NCI-H1048 (cell line): Measurements from ENCODE around the gene ANGEL1.

Source experiments
- DNase-seq: peaks from one replicate; lab custom pipeline; 2025; lab: John Stamatoyannopoulos, UW

The ANGEL1 gene

DNA sequence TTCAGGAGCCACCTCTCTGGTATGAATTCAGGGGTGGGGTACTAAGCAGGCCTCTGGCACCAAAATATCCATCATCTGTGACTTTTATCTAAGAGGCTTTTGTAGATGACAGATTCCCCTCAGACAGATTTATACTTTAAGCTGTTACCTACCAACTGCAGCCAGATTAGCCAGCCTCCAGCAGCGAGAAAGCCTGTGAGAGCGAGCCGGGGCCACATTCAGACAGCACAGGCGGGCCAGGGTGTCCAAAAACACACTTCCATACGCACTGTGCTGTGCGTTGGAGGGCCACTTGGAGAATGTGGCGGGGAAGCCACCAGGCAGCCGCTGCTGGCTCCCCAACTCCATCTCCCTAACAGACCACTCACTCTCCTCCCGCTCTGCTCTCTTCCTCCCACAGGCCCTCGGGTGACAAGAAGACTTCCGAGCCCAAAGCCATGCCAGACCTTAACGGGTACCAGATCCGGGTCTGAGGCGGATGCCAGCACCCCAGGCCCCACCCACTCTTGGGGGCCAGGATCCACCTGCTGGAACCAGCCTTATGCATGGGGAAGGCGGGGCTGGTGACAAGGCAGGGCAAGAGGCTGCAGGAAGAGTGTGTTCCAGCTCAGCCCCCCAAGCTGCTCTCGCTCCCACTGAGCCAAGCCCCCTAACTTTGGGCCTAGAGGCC, 34.0 kb downstream of the ANGEL1 start:
- DNase-seq = no peak

DNA sequence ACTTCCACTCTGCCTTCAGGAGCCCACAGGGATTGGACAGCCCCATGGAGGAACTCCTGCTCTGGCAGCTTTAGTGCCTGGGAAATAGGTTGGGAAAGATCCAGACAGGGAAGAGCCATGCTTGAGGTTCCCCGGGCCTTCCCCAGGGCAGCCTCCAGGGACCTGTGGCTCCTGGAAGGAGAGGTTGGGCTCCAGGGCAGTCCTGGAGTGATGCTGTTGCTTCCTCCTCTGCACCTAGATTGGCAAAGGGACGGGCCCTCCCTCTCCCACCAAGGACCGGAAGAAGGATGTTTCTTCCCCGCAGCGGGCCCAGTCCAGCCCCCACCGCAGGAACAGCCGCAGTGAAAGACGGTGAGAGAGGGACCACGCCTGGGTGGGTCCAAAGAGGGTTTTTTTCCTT, 35.0 kb downstream of the ANGEL1 start:
- DNase-seq = no peak

DNA sequence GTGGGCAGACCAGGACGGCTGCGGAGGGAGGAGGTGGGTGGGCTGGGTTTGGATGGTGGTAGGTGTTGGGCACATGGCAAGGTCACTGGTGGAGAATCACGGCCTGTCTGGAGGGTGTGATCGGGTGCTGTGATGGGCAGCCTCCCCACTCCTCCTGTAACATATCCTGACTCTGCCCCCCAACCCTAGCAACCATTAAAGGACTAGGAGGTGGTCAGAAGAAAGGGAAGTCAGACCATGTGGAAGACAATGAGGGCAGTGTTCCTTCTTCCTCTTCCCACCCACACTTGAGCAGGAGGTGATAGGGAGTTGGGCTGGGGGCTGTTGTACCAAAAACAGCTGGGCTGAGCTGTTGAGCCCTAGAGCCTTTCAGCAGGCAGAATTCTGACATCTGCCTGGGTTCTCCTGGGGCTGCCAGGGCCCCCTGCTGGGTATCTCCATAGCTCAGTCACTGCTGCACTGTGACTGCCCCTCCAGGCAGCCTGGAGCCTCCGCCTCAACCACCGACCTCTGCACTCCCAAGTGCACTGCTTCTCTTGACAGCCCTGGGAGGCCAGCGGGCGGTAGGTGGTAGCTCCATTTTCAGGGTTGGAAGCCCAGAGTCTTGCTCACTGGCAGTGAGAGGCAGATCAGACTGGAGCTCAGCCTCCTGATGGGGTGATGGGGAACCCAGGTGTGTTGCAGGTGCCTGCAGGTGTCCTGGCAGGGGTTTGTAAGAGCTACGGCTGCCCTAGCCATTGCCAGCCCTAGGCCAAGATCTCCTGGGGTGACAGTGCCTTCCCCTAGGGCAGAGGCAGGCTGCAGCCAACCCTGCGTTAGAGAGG, 36.0 kb downstream of the ANGEL1 start:
- DNase-seq = no peak

DNA sequence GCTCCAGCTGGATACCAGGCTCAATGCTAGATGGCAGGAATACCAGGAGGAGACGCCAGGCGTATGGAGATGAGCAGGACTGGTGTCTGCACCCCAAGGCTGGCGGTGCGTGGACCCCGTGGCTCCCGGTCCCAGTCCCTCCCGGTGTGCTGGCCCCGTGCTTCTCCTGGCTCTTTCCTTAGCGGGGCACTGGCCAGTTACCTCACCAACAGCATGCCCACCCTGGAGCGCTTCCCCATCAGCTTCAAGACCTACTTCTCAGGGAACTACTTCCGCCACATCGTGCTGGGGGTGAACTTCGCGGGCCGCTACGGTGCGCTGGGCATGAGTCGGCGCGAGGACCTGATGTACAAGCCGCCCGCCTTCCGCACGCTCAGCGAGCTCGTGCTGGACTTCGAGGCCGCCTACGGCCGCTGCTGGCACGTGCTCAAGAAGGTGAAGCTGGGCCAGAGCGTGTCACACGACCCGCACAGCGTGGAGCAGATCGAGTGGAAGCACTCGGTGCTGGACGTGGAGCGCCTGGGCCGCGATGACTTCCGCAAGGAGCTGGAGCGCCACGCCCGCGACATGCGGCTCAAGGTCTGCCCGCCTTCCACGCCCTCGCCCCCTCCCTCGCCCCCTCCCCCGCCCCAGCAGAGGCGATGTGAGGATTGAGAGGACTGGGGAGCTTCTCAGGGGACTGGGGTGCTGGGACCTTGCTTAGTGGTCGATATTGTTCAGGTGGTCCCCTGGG, 36.8 kb downstream of the ANGEL1 start:
- no peak for DNase-seq

DNA sequence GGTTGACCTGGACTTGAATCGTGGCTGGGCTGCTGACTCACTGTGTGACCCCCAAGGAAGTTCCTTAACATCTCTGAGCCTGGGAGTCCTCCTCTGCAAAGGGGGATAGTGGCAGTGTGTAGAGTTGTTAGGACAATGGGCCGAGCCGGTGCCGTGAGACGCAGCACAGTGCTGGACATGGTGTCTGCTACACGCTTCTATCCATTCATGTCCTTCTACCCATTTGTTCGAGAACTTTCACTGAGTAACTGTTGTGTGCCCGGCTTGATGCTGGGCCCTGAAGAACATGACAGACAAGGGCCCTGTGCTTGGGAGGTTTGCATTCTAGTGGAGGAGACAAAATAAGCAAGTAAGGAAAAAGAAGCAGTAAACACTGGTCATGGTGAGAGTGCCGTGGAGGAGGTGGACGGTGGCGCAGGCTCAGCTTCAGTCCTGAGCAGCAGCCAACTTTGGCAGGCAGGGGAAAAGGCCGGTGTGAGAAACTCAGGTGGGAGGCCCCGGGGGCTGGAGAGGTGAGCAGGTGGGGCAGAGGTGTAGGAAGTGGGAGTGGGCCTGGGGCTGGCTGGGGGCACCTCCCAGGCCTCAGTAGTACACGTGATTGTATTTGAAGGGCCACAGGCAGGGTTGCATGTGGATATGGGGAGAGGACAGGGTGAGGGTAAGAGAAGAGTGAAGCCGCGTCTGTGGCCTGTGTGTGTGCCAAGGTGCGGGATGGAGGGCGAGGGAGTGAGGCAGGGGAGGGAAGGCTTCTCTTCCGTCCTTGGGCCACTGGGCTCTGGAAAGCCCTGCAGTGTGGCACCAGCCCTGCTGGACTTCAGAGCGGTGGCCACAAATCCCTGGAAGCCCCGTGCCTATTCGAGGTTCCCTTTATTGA, 37.6 kb downstream of the ANGEL1 start:
- DNase-seq = no peak

DNA sequence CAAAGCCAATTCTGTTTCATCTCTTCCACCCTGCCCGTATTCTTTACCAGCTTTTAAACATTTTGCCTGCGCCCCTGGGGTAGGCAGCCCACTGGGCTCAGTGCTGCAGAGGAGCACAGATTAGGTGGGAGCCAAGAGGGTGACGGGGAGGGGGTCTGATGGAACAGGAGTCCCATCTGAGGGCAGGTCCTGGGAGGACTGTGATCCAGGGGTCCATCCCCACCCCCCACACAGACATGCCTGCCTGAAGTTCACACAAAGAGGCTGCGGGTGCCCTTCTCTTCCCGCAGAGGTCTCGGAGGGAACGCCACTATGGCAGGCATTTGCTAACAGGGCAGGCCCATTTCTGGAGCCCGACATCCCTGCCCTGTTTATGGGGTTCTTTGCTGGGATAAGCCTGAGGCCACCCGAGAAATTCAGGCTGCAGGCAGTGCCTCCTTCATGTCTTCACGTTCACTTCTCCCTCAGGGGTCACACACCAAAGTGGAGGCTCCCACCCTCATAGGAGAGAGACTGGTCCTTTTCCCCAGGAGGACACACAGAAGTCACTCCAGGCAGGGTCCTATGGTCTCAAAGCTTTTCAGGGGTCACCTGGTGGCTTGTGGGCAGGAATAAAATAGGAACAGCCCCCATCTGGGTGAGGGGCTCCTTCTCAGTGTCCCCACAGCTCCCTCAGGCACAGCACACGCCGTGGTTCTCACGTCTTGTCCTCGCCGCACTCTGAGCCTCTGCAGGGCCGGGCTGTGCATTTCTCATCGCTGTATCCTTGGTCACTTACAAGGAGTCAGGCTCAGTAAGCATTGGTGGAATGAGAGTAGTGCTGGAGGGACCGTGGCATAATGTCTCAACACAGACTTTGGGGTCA, 38.5 kb downstream of the ANGEL1 start:
- no peak for DNase-seq

DNA sequence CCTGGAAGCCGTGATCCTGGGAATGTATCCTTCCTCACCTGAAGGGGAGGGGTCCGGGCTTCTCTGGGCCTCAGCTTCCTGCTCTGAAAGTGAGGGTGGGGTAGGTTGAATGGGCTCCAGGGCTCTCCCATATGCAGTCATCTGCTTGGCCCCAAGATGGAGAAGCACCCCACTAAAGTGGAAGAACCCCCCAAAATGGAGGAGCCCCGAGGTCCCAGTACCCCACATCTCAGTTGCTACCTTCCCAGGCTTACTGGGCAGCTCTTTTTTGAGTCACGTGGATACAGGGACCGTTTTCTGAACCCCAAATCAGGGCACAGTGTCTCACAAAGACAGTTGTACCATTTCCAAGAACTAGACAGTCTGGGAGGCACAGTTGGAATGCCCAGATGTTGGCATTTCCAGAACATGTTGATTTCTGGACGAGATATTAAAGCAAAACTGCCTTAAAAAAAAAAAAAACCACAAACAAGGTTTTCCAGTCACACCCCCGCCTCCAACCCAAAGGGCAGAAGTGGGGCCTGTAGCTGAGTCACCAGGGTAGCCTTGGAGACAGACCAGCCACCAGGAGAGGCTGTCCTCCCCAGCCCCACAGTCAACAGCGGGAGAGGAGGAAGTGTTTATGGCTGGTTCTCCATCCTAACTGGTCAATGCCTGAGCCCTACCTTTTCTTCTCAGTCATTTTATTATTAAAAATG, 39.3 kb downstream of the ANGEL1 start:
- no peak for DNase-seq

DNA sequence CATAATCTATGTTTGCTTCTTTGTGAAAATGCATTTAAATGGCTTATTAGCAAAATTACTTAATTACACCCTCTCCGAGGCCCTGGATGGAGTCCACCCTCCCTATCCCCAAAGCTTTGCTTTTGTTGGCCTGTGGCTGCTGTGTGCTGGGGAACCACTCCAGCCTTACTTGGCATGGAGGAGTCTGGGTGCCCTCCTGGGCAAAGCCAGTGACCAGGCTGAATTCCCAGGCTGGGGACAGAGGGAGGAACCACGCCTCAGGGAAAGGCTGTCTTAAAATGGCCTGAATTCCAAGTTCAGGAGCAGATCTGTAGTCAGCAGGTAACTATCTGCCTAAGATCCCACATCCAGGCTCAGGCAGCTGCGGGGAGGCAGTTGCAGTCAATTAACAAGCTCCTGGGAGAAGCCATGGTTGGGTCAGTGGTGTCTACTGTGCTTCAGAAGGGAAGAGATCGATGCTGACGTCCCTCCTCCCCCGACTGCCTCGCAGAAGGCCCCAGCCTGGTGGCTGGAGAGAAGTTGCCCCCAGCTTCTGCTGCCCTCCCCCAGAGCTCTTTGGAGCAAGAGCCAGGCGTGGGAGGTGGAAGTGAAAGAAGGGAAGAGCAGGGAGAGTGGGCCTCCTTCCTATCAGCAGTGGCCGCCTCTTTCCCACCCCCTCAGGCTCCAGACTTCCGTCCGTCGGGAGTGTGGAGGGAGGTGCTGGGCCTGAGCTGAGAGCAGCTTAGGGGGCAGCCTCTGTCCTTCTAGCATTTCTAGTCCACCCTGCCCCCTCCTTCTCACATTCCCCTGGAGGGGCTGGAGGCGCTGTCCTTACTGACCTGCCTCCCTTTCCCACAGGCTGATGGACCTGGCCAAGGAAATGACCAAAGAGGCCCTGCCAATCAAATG, 40.1 kb downstream of the ANGEL1 start:
- DNase-seq = no peak

DNA sequence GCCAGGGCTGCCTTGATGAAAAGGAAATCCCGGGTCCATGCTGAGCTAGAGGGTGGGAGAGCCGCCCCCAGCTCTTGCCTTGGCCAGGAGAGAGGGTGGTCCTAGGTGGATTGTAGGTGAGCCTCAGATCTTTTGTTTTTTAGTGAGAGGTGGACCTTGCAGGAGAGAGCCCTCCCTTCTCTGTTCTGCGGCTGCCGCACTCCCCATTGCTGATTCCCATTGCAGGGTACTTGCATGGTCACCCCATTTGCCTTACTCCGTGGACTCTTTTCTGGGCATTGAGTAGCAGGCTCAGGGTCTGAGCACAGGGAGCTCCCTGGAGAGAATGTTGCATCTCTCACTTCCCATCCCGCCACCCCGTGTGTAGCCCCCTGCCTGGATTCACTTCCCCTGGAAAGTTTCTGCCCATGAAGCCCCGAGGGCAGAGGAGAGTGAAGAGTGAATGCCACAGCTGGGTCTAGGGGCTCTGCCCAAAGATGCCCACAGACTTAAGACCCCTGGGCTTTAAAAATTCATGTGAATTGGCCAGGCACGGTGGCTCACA, 41.2 kb downstream of the ANGEL1 start:
- no peak for DNase-seq

DNA sequence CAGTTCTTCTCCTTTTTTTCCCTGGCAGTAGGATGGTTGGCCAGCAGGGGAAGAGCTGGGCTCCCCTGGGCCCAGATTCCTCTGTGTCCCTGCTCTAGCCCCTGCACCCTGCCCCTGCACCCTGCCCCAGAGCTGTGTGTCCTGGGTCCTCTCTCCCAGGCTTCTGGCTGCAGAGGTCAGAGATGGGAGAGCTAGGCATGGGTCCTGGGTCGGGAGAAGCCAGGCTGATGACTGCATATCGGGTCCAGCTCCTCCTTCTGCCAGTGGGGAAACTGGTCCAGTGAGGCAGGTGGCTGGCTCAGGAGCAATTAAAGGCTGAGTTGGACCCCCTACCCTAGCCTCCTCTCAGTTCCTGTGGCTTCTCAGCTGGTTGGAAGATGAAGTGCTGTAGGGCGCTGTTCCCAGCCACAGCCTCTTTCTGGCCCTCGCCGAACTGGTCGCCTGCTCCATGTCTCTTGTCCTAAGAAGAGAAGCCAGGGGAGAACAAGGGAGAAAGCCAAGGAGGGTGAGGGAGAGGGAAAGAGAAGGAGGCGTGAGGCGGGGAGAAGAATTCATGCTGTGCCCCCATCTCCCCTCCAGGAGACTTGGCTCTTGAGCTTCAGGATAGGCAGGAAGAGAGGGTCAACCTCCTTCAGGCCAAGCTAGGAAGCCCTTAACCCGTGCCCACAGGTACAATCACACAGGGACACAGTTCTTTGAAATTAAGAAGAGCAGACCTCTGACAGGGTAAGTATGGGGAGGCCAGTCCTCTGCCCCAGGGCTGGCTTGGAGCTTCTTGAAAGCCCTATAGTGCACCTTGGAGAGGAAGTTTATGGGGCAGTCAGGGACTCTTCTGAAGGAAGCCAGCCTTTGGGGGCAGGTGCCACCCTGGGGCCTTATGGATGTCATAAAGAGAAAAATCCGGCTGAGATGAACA, 41.9 kb downstream of the ANGEL1 start:
- DNase-seq = no peak

DNA sequence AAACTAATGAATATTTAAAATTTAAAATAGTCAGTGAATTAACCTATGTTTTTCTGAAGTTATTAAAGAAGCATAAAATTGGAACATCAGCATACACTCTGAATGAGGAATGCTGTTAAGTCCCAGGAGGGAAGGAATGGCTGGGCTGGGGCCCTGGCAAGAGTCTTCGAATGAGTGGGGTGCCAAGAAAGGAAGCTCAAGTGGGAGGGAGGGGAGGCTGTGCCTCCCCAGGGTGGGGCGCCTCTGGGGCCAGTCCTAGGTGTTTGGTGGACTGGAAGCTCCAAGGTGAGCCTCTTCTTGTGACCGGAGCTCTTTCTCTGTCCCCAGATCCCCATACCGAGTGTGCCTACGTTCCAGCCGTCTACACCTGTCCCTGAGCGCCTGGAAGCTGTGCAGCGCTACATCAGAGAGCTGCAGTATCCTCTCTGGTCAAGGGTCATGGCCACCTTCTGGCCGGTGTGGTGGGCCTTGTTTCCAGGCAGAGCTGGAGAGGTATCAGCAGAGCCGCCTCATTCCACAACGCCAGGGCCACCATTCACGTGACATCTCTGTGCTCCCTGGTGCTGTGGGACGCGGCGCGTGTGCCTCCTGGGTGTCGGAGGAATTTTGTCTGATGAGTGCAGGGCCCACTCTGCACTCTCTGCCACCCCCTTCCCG, 42.9 kb downstream of the ANGEL1 start:
- no peak for DNase-seq

DNA sequence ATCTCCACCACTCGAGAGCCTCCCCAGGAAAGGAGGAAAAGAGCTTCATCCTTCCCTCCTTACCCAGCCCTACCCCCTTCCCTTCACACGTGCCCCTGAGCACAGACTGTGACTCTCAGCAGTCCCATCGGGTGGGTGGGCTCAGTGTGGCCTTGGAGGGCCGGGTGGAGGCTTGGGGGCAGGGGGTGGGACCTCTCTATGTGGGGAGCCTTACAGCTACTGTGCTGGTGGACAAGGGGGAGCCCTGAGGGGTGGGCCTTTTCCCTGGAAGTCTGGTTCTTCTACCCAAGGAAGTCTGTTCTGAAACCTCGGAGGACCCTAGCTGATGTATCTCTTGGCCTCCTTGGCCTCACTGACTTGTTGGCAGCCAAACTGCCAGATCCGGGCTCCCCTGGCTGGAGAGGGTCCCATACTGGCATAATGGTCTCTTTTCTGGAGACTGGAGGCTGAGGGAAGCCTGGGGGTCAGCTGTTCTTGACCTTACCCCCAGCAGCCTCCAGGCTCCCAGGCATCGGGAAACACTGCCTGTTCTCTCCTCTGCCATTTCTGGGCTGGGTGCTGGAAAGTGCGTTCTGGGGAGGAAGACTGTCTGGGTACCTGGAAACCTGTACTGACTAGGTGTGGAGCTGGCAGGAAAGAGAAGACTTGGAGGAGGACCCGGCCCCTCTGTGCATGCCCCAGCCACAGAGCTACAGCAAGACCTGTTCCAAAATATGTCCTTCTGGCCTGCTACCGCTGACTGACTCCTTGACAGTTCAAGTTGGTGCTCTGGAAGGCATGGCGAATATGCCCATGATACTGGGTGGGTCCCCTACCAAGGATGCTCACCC, 43.8 kb downstream of the ANGEL1 start:
- no peak for DNase-seq

DNA sequence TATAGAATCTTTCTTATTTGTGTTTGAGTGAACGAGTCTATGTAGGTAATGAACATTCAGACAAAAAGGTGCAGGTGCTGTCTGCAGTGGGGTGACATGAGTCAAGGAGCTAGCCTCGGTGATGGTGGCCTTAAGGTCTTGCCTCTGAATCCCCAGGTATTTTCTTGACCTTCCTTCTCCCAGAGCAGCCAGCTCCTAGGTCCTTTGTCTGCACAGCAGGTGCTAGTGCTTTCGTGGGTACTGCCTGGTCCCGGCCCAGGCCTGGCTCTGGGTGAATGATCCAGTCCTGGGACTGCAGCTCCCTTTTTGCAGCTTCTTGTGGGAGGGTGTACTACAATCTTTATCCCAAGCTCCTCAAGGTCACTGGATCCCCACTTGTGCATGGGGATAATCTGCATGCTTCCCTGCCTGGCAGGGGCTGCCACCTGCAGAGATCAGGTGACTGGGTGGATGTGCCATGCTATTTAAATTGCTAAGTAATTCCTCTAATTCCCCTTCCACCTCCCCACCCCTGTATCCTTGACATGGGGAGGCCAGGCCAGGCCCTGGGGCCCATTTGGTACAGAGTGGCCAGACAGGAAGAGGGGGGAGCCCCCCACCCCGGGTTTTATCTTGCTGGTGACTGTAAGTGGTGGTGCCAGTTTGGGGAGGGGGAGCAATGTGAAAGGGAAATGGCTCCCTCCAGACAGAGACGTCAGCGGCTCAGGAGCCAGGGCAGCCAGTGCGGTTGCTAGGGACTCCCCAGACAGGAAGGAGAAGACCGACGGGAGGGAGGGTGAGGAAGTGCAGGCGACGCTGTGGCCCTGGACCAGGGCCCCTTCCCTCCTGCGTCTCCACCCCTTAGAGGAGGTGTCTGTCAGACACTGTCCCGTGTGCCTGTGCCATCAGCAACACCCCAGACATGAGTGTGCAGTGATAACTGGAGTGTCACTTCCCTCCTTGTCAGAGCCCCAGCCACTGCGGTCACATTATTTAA, 44.7 kb downstream of the ANGEL1 start:
- DNase-seq = no peak

DNA sequence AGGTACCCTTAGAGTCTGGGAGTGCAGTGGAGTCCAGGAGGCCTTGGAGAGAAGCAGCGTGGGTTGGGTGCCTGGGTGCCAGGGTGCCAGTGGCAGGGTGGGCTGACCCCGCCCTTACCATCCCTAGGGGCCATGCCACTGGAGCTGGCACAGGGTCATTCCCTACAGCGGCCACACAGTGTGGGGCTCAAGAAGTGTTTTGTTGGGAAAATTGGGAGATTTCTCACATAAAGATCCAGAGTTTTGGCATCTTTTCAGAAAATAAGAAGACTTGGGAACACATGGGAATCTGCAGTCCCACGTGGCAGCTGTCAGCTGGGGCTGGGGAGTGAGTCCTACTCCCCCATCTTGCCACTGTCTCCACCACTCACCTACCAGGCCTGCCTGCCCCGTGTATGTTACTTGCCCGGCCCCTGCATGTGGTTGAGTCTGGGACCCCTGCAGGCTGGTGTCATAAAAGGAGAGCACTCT, 47.2 kb downstream of the ANGEL1 start:
- DNase-seq = no peak
